ENCODE measurements around the gene PDE6B.

GRCh38 chr4:707929-708630 is 82.7 kb downstream of the PDE6B start:
- TF ChIP-seq CTCF (IDR thresholded peaks at IDR 0.05) (no peak), POLR2A (IDR thresholded peaks at IDR 0.05) (no peak)
